AG09319 (cell line): ENCODE measurements around the gene ZBTB4.

ENCODE experiments used
- DNase-seq: peaks from one replicate; pipeline ENCODE4 v3.0.0-alpha.2; 2010; ENCODE audit warnings: low read depth; ENCODE audit errors: extremely low read depth
- CTCF ChIP-seq: IDR thresholded peaks from 2 replicates; pipeline ENCODE4 v1.5.1; 2011; ENCODE audit warnings: low read depth, mild to moderate bottlenecking, inconsistent platforms, low read length, moderate library complexity

ZBTB4 gene

GRCh38 chr17:7437950-7438614 is 41.3 kb downstream of the ZBTB4 start:
- no peak for TF ChIP-seq CTCF
- DNase-seq: no peak

- DNase-seq: no peak
- no peak for TF ChIP-seq CTCF
Measured at GRCh38 chr17:7437369-7437863, 42.0 kb downstream of the ZBTB4 start.

GRCh38 chr17:7436556-7437368 is 42.7 kb downstream of the ZBTB4 start:
- DNase-seq: peak; percentile 47
- TF ChIP-seq CTCF: peak; percentile 57

GRCh38 chr17:7435676-7436555 is 43.5 kb downstream of the ZBTB4 start:
- no peak; the same call in 1 of the 2 replicates for TF ChIP-seq CTCF
- DNase-seq: no peak

GRCh38 chr17:7432296-7432695 is 47.1 kb downstream of the ZBTB4 start:
- no peak for TF ChIP-seq CTCF
- no peak for DNase-seq

GRCh38 chr17:7431231-7431630 is 48.2 kb downstream of the ZBTB4 start:
- no peak for DNase-seq

More at GRCh38 chr17:7431231-7431630, 48.2 kb downstream of the ZBTB4 start:
- no peak for TF ChIP-seq CTCF
